Measurements from ENCODE around the gene PAPOLG. TPM values are rescaled to one million over a fixed set of nuclear protein-coding genes. Genes with fewer than 3 reads are reported as not detected.
"Not testable (repeated sequence)": the region's sequence is repeated elsewhere in the genome, so short reads cannot be mapped to it uniquely, and the experiment has no call there.

Gene PAPOLG
- polyA plus RNA-seq, 2 donors = 3.2 to 3.9 TPM

DNA sequence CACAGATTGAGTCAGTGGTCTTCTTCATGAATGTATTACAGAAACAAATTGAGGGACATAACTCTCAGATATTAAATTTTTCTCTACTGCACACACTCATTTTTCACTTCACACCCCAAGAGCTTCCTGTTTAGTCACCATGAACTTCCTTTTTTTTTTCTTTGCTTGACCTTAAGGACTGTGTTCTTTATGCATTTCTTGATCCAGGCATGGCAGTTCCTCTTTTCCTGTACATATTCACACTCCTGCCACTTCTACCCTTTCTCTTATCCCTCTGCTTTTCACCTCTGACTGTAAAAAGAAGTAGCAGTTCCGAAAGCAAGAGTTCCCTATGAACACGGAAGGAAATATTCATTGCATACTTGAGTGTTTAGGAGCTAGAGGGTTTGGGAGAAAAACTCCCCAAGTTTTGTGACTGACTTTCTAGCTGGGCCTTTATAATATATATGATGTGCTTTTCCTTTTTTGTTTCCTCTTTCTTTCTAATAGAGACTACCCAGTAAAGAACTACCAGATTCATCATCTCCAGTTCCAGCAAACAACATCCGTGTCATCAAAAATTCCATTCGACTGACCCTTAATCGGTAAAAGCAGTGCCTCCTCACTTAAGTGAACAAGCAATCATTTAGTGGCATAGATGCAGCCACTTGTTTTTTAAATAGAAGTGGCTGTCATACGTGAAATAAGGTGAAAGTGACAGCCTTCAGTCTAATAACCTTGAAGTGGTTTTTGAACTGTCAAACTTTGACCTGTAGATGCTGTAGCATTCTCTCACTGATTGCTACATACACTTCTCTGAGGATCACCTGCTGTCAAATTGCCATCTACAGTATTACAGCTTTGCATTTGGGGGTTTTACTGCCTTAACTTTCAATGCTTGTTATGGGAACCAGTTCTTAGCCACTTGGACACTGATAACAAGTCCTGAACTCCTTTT is 40.8 kb downstream of the PAPOLG start:
- no peak overlapping the region for H3K27ac ChIP-seq (ENCODE audit: low read depth in 2 of 2, low read length in 1 of 2)
- 80 to 82% methylated on average over 6 of the region's 6 CpGs for WGBS, 2 donors
- H3K36me3 ChIP-seq (ENCODE audit: control insufficient read depth in 2 of 2, insufficient read depth in 2 of 2, low read length in 1 of 2) = peaks cover 2 to 8% of the 10 kb centered on the region in 2 donors

DNA sequence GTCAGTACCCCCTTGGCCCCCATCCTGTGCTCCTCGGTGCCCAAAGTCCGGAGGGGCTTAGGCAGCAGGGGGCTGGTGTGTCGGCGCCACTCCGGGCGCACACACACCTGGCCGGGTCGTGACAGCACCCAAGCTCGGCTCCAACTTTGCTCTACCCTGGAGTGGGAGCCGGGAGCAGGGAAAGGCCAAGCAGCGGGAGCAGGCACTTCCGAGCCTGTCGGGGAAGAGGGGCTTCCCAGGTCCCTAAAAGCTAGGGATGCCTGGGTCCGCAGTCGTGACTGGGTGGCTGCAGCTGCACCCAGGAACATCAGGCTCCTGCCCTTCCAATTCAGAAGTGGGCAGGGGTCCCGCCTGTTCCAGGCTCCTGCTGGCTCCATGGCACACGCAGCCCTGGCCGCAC is 48.4 kb downstream of the PAPOLG start:
- 93 to 94% methylated on average over 18 of the region's 18 CpGs for WGBS, 2 donors
- no peaks in the 10 kb centered on the region for H3K27me3 ChIP-seq (ENCODE audit: control insufficient read depth in 1 of 2, insufficient read depth in 2 of 2, low read length in 2 of 2)
- peaks cover 0 to 2% of the 10 kb centered on the region in 2 donors for H3K36me3 ChIP-seq (ENCODE audit: control insufficient read depth in 2 of 2, insufficient read depth in 2 of 2, low read length in 1 of 2)
- no peak overlapping the region for H3K4me3 ChIP-seq (ENCODE audit: low read depth in 1 of 2, low read length in 2 of 2)
- no peaks in the 10 kb centered on the region for H3K4me1 ChIP-seq (ENCODE audit: control insufficient read depth in 2 of 2, insufficient read depth in 2 of 2, low read length in 1 of 2)
- no peak overlapping the region for H3K27ac ChIP-seq (ENCODE audit: low read depth in 2 of 2, low read length in 1 of 2)
- no peaks in the 10 kb centered on the region for H3K9me3 ChIP-seq (ENCODE audit: control insufficient read depth in 2 of 2, insufficient read depth in 1 of 2, low read depth in 1 of 2, low read length in 1 of 2)

More for the DNA sequence above, 40.8 kb downstream of the PAPOLG start:
- Histone ChIP-seq H3K4me1 (ENCODE audit: control insufficient read depth in 2 of 2, insufficient read depth in 2 of 2, low read length in 1 of 2) (no peaks in the 10 kb centered on the region), H3K9me3 (ENCODE audit: control insufficient read depth in 2 of 2, insufficient read depth in 1 of 2, low read depth in 1 of 2, low read length in 1 of 2) (no peaks in the 10 kb centered on the region), H3K4me3 (ENCODE audit: low read depth in 1 of 2, low read length in 2 of 2) (no peak overlapping the region), H3K27me3 (ENCODE audit: control insufficient read depth in 1 of 2, insufficient read depth in 2 of 2, low read length in 2 of 2) (no peaks in the 10 kb centered on the region)

DNA sequence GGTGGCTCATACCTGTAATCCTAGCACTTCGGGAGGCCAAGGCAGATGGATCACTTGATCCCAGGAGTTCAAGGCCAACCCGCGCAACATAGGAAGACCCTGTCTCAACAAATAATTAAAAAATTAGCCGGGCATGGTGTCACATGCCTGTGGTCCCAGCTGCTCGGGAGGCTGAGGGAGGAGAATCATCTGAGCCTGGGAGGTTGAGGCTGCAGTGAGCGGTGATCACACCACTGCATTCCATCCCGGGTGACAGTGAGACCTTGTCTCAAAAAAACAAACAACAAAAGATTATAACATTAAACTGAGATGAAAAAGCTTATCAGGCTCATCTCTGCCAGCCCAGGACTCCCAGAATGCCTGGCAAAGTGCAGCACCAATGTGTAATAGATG is 50.5 kb downstream of the PAPOLG start:
- Histone ChIP-seq H3K27me3 (ENCODE audit: control insufficient read depth in 1 of 2, insufficient read depth in 2 of 2, low read length in 2 of 2) (no peaks in the 10 kb centered on the region), H3K27ac (ENCODE audit: low read depth in 2 of 2, low read length in 1 of 2) (no peak overlapping the region), H3K9me3 (ENCODE audit: control insufficient read depth in 2 of 2, insufficient read depth in 1 of 2, low read depth in 1 of 2, low read length in 1 of 2) (no peaks in the 10 kb centered on the region), H3K36me3 (ENCODE audit: control insufficient read depth in 2 of 2, insufficient read depth in 2 of 2, low read length in 1 of 2) (no peaks in the 10 kb centered on the region), H3K4me3 (ENCODE audit: low read depth in 1 of 2, low read length in 2 of 2) (no peak overlapping the region), H3K4me1 (ENCODE audit: control insufficient read depth in 2 of 2, insufficient read depth in 2 of 2, low read length in 1 of 2) (no peaks in the 10 kb centered on the region)
- WGBS, 2 donors = 89 to 91% methylated on average over 7 of the region's 7 CpGs

DNA sequence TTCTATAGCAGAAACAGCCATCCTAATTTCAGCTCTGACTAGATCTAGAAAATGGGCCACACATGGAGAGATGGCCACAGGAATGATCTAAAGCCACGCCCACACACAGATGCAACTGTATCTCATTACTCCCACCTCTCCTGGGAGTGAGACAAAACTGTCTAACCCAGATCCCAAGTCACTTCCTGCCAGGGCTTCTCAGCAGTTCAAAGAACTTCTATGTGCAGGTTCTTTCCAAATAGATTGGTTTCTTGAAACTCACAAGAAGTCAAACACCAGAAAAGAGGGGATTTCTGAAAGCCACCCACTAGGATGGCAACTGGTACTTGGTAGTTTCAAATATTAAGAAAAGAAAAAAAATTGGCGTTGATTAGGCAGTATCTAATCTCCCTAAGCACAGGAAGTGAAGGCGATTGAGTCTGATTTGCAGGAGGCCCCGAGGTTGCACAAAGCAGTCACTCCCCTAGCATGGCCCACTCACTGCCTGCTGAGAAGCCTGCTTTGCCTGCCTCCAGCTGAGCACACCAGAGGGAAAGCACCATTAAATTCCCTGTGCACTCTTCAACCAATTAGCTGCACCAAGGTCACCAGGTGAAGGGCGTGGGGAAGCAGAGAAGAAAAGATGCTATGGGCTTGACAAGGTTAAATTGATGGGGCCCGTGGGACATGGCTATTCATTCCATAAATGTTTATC is 51.1 kb downstream of the PAPOLG start:
- 35 to 48% methylated on average over 6 of the region's 6 CpGs for WGBS, 2 donors
- no peaks in the 10 kb centered on the region for H3K36me3 ChIP-seq (ENCODE audit: control insufficient read depth in 2 of 2, insufficient read depth in 2 of 2, low read length in 1 of 2)
- H3K4me1 ChIP-seq (ENCODE audit: control insufficient read depth in 2 of 2, insufficient read depth in 2 of 2, low read length in 1 of 2) = no peaks in the 10 kb centered on the region
- no peaks in the 10 kb centered on the region for H3K9me3 ChIP-seq (ENCODE audit: control insufficient read depth in 2 of 2, insufficient read depth in 1 of 2, low read depth in 1 of 2, low read length in 1 of 2)
- H3K27ac ChIP-seq (ENCODE audit: low read depth in 2 of 2, low read length in 1 of 2) = no peak overlapping the region
- H3K4me3 ChIP-seq (ENCODE audit: low read depth in 1 of 2, low read length in 2 of 2) = no peak overlapping the region
- H3K27me3 ChIP-seq (ENCODE audit: control insufficient read depth in 1 of 2, insufficient read depth in 2 of 2, low read length in 2 of 2) = no peaks in the 10 kb centered on the region

DNA sequence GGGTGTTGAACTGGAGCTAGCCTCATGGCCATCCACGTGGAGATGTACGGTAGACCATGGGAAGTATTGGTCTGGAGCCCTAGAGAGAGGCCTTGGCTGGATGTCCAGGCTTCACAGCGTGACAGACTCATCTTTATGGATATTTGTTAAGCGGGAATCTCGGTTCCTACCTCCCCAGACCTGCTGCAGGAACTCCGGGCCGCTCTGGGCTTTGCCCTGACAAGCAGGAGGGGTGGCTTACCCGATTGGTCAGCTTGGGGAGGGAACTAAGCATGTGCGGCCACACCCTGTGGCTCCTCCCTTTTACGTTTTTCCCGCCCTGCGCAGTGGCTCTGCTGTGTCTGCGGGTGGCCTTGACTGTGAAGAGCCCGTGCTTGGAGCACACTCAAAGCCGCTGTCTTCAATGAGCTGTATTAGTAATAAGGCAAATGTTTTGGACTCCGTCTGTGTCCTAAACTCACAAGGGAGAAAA is 52.3 kb downstream of the PAPOLG start:
- Histone ChIP-seq H3K4me3 (ENCODE audit: low read depth in 1 of 2, low read length in 2 of 2) (no peak overlapping the region), H3K27me3 (ENCODE audit: control insufficient read depth in 1 of 2, insufficient read depth in 2 of 2, low read length in 2 of 2) (no peaks in the 10 kb centered on the region), H3K36me3 (ENCODE audit: control insufficient read depth in 2 of 2, insufficient read depth in 2 of 2, low read length in 1 of 2) (no peaks in the 10 kb centered on the region), H3K4me1 (ENCODE audit: control insufficient read depth in 2 of 2, insufficient read depth in 2 of 2, low read length in 1 of 2) (no peaks in the 10 kb centered on the region), H3K27ac (ENCODE audit: low read depth in 2 of 2, low read length in 1 of 2) (no peak overlapping the region), H3K9me3 (ENCODE audit: control insufficient read depth in 2 of 2, insufficient read depth in 1 of 2, low read depth in 1 of 2, low read length in 1 of 2) (no peaks in the 10 kb centered on the region)
- 87 to 92% methylated on average over 16 of the region's 16 CpGs for WGBS, 2 donors

DNA sequence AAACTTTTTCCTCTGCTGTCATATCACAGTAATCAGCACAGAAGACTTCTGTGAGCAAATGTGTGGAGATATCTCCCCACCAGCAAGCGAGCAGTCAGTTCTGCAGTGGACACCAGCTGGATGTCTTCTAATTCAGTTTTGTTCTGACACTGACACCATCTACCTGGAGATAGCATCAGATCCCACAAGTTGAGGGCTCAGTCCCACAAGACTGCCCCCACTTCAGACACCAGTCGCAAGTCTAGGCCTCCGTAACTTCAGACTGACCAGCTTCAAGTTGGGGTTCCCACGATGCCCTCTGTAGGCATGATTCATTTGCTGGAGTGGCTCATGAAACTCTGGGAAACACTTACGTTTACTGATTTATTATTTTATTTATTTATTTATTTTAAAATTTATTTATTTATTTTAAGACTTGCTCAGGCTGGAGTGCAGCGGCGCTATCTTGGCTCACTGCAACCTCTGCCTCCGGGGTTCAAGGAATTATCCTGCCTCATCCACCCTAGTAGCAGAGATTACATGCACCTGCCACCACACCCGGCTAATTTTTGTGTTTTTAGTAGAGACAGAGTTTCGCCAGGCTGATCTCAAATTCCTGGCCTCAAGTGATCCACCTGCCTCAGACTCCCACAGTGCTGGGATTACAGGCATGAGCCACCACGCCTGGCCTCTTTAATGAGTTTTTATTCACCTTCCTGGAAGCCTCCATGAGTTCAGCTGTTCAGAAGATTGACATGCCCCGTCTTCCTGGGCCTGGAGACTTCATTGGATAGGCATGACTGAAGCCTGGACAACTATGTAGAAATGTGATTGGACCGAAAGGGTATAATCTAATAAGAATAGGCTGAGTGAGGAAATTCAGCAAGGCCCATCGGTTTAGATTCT is 55.7 kb downstream of the PAPOLG start:
- Histone ChIP-seq H3K4me3 (ENCODE audit: low read depth in 1 of 2, low read length in 2 of 2) (no peak overlapping the region), H3K27me3 (ENCODE audit: control insufficient read depth in 1 of 2, insufficient read depth in 2 of 2, low read length in 2 of 2) (no peaks in the 10 kb centered on the region), H3K9me3 (ENCODE audit: control insufficient read depth in 2 of 2, insufficient read depth in 1 of 2, low read depth in 1 of 2, low read length in 1 of 2) (no peaks in the 10 kb centered on the region), H3K36me3 (ENCODE audit: control insufficient read depth in 2 of 2, insufficient read depth in 2 of 2, low read length in 1 of 2) (no peaks in the 10 kb centered on the region), H3K4me1 (ENCODE audit: control insufficient read depth in 2 of 2, insufficient read depth in 2 of 2, low read length in 1 of 2) (no peaks in the 10 kb centered on the region), H3K27ac (ENCODE audit: low read depth in 2 of 2, low read length in 1 of 2) (no peak overlapping the region)
- 85 to 87% methylated on average over 14 of the region's 14 CpGs for WGBS, 2 donors

DNA sequence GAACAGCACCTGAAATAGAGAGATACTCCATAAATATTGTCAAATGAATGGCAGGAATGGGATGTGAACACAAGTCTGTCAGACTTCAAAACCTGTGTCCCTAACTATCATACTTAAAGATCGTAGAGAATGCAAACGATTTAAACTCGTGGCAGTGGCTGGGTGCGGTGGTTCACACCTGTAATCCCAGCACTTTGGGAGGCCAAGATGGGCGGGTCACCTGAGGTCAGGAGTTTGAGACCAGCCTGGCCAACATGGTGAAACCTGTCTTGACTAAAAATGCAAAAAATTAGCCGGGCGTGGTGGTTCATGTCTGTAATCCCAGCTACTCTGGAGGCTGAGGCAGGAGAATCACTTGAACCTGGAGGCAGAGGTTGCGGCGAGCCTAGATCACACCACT is 61.1 kb downstream of the PAPOLG start:
- H3K36me3 ChIP-seq (ENCODE audit: control insufficient read depth in 2 of 2, insufficient read depth in 2 of 2, low read length in 1 of 2); H3K27me3 ChIP-seq (ENCODE audit: control insufficient read depth in 1 of 2, insufficient read depth in 2 of 2, low read length in 2 of 2); H3K27ac ChIP-seq (ENCODE audit: low read depth in 2 of 2, low read length in 1 of 2); H3K4me3 ChIP-seq (ENCODE audit: low read depth in 1 of 2, low read length in 2 of 2); H3K4me1 ChIP-seq (ENCODE audit: control insufficient read depth in 2 of 2, insufficient read depth in 2 of 2, low read length in 1 of 2); H3K9me3 ChIP-seq (ENCODE audit: control insufficient read depth in 2 of 2, insufficient read depth in 1 of 2, low read depth in 1 of 2, low read length in 1 of 2): not testable (repeated sequence)
- WGBS, 2 donors = 90 to 93% methylated on average over 9 of the region's 9 CpGs

DNA sequence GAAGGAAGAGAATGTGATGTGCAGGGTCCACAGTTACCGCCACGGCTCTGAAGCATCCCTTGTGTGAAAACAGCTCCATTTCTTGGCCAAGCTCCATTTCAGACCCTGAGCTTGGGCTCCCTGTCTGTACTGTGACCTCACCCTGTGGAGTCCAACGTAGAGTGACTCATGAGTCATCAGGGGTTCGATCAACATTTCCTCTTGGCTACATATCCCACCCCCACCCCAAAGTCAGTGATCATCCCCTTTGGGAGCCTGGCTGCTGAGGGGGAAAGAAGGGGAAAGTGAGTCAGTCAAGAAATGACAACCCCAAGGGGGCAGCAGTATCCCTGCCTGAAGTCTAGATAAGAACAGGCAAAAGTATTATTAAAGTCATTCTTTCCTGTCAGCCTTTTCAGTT is 62.2 kb downstream of the PAPOLG start:
- Histone ChIP-seq H3K4me3 (ENCODE audit: low read depth in 1 of 2, low read length in 2 of 2) (no peak overlapping the region), H3K27ac (ENCODE audit: low read depth in 2 of 2, low read length in 1 of 2) (no peak overlapping the region), H3K27me3 (ENCODE audit: control insufficient read depth in 1 of 2, insufficient read depth in 2 of 2, low read length in 2 of 2) (no peaks in the 10 kb centered on the region), H3K36me3 (ENCODE audit: control insufficient read depth in 2 of 2, insufficient read depth in 2 of 2, low read length in 1 of 2) (no peaks in the 10 kb centered on the region), H3K4me1 (ENCODE audit: control insufficient read depth in 2 of 2, insufficient read depth in 2 of 2, low read length in 1 of 2) (no peaks in the 10 kb centered on the region), H3K9me3 (ENCODE audit: control insufficient read depth in 2 of 2, insufficient read depth in 1 of 2, low read depth in 1 of 2, low read length in 1 of 2) (no peaks in the 10 kb centered on the region)
- 57 to 62% methylated on average over 4 of the region's 4 CpGs for WGBS, 2 donors

DNA sequence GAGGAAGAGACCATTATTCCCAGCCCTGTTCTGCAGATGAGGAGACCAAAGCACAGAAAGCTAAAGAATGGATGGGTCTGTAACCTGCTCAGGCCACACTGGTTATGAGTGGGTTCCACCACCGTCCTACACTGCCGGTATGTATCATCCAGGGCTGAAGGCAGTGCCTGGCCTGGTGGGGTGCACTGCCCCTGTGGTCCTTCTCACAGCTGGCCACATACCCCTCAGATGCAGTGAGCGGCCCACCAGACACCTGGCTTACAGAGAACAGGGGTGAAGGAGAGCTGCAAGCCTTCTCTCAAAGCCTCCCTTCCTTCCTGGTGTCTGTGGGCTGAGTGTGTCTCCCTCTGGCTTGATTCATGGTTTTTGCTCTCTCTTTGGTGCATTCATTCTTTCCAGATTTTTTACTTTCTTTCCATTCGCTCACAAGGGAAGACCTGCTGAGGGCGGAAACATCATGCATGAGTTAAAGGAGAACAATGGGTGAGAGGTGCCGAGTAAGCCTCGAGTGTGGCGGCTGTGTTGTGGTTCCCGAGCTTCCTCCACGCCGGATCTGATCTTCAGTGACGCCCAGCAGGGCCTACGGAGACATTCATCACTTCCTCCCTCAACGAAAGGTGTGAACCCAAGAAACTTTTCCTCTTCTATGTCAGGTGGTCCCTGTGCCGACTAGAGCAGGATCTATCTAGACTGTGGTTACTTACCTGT is 63.2 kb downstream of the PAPOLG start:
- Histone ChIP-seq H3K9me3 (ENCODE audit: control insufficient read depth in 2 of 2, insufficient read depth in 1 of 2, low read depth in 1 of 2, low read length in 1 of 2) (no peaks in the 10 kb centered on the region), H3K27ac (ENCODE audit: low read depth in 2 of 2, low read length in 1 of 2) (peak overlapping the region in 1 of 2 donors; percentile 11), H3K27me3 (ENCODE audit: control insufficient read depth in 1 of 2, insufficient read depth in 2 of 2, low read length in 2 of 2) (no peaks in the 10 kb centered on the region)

More for the DNA sequence above, 63.2 kb downstream of the PAPOLG start:
- 76 to 79% methylated on average over 14 to 15 of the region's 15 CpGs for WGBS, 2 donors
- no peak overlapping the region for H3K4me3 ChIP-seq (ENCODE audit: low read depth in 1 of 2, low read length in 2 of 2)
- no peaks in the 10 kb centered on the region for H3K36me3 ChIP-seq (ENCODE audit: control insufficient read depth in 2 of 2, insufficient read depth in 2 of 2, low read length in 1 of 2)
- no peaks in the 10 kb centered on the region for H3K4me1 ChIP-seq (ENCODE audit: control insufficient read depth in 2 of 2, insufficient read depth in 2 of 2, low read length in 1 of 2)

Data from esophagus (tissue), 2 donors.